ENCODE data around the gene TMEM132C. TPM values are rescaled to one million over a fixed set of nuclear protein-coding genes. Genes with fewer than 3 reads are reported as not detected.

TMEM132C gene
- total and polyA plus RNA-seq, 2 of the 8 experiments (the other 6 are each of a cell fraction or from before 2014, with no cell fraction given), result 0.23 to 0.76 TPM

DNA sequence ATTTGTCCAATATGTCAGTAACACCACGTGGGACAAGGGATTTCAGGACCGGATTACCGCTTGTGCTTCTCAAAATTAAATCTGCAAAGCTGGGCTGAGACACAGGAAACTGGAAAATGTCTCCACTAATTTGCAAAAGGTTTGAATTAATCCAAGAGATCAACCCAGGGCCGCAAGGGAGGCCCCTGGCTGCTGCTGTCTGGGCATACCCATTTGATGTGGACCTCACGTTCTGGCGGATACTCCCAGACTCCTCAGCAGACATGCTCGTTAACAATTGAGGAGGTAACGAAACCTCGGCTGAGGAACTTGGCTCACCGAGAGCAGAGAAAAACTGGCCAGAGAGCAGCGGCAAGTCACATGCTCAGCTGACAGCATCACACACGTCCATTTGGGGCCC lies 376.2 kb downstream of the TMEM132C start:
- H3K27me3 ChIP-seq (replicated peaks in 1 of 4; ENCODE audit: control insufficient read depth in 3 of 4, extremely low read depth in 1 of 4, insufficient read depth in 3 of 4, low read length in 3 of 4), result no peaks in the 10 kb centered on the region
- no peak overlapping the region for H3K4me2 ChIP-seq (ENCODE audit: insufficient read depth in 1 of 2, low read depth in 2 of 2, low read length in 2 of 2)
- no peaks in the 10 kb centered on the region for H3K79me1 ChIP-seq (ENCODE audit: low read depth, low read length)
- no peak overlapping the region for H4K91ac ChIP-seq (replicated peaks; ENCODE audit: insufficient read length, low read length)
- no peak for TF ChIP-seq NRF1 (IDR thresholded peaks at IDR 0.05; ENCODE audit: low read depth, low read length)
- no peak for TF ChIP-seq TCF12 (IDR thresholded peaks at IDR 0.05; ENCODE audit: low read depth, low read length)
- H3K4me1 ChIP-seq (replicated peaks in 1 of 4; ENCODE audit: control insufficient read depth in 3 of 4, insufficient read depth in 4 of 4, low read length in 3 of 4), result no peaks in the 10 kb centered on the region
- H3K27ac ChIP-seq (ENCODE audit: low read depth, low read length), result no peak overlapping the region
- WGBS, 2 experiments (ENCODE audit: extremely low coverage in 1 of 2, insufficient coverage in 1 of 2, insufficient read length in 1 of 2, insufficient replicate concordance in 2 of 2, low coverage in 1 of 2, low lambda C conversion rate in 2 of 2, missing lambda C conversion rate in 1 of 2), result 88% methylated on average over 12 of the region's 12 CpGs; no CpG with 5 or more reads in 1 of the 2 experiments
- 0 out of 4 replicates have a peak, but pooled peaks cover 0 to 2% of the 10 kb centered on the region in 2 experiments for H3K9me3 ChIP-seq (ENCODE audit: insufficient read depth in 2 of 2, low read depth in 1 of 2, low read length in 1 of 2)
- H3K4me3 ChIP-seq (ENCODE audit: extremely low read depth in 1 of 4, insufficient read depth in 2 of 4, low read depth in 3 of 4, low read length in 4 of 4), result no peak overlapping the region
- peaks cover 0 to 5% of the 10 kb centered on the region in 2 experiments for H4K20me1 ChIP-seq (replicated peaks in 1 of 2; ENCODE audit: control insufficient read depth in 1 of 2, insufficient read depth in 2 of 2, low read length in 2 of 2)
- no peak overlapping the region for H3K9ac ChIP-seq (replicated peaks in 1 of 4; ENCODE audit: extremely low read depth in 1 of 4, low read depth in 3 of 4, low read length in 3 of 4)
- DNase-seq (ENCODE audit: low read depth in 1 of 2, low spot score in 2 of 2) (no peak), FAIRE-seq (no peak)
- no peak overlapping the region for H3K4ac ChIP-seq (replicated peaks; ENCODE audit: insufficient read length, low read depth, low read length)
- H3K23me2 ChIP-seq (ENCODE audit: low read depth, low read length), result peaks cover 7% of the 10 kb centered on the region; the same call in 1 of the 2 replicates
- H3K14ac ChIP-seq (ENCODE audit: insufficient read length), result no peak overlapping the region
- no peak overlapping the region for H2BK5ac ChIP-seq (ENCODE audit: low read depth, low read length)
- H4K8ac ChIP-seq (ENCODE audit: extremely low read depth, insufficient read depth, low read length), result no peak overlapping the region
- H2BK20ac ChIP-seq (ENCODE audit: low read length), result no peak overlapping the region
- H2AK5ac ChIP-seq (ENCODE audit: low read depth, low read length), result no peak overlapping the region
- POLR2A ChIA-PET (ENCODE audit: partially characterized antibody), result no interaction called here
- H3K18ac ChIP-seq (ENCODE audit: extremely low read depth, low read length), result no peak overlapping the region
- H3K36me3 ChIP-seq (ENCODE audit: control insufficient read depth in 2 of 4, insufficient read depth in 4 of 4, low read length in 3 of 4), result no peaks in the 10 kb centered on the region
- H2BK15ac ChIP-seq (ENCODE audit: low read length), result no peak overlapping the region
- H4K5ac ChIP-seq (ENCODE audit: insufficient read length, low read depth, low read length), result no peak overlapping the region
- H2AFZ ChIP-seq (ENCODE audit: low read length), result no peak overlapping the region
- H3K56ac ChIP-seq (replicated peaks; ENCODE audit: insufficient read length, low read depth, low read length), result no peak overlapping the region
- no peak overlapping the region for H2BK120ac ChIP-seq (replicated peaks; ENCODE audit: low read depth, low read length)
- H2BK12ac ChIP-seq (ENCODE audit: low read depth, low read length), result no peak overlapping the region
- no peak overlapping the region for H3K23ac ChIP-seq (ENCODE audit: insufficient read length)
- CTCF ChIA-PET (ENCODE audit: partially characterized antibody), result interaction anchor here (0.5 to 3.5 kb wide), 8 partner anchors 11 to 156 kb away, joined by 3 to 25 read pairs (median 5); no protein-coding TSS in a partner anchor
- H3K79me2 ChIP-seq (ENCODE audit: control insufficient read depth in 1 of 2, insufficient read depth in 2 of 2, low read length in 2 of 2), result no peaks in the 10 kb centered on the region
